ENCODE results near the gene ATP23.

ATP23 gene

GRCh38 chr12:57985685-57986084 lies 44.3 kb downstream of the ATP23 start:
- Histone ChIP-seq H3K27ac (replicated peaks) (peak overlapping the region; percentile 42), H3K4me3 (replicated peaks; ENCODE audit: insufficient read depth, low read length) (no peak overlapping the region), H3K27me3 (ENCODE audit: insufficient read depth, poor library complexity, severe bottlenecking) (no peaks in the 10 kb centered on the region)
- DNase-seq (ENCODE audit: low read depth in 1 of 2, low spot score in 1 of 2): peak in 1 of 2 experiments; percentile 15
- TF ChIP-seq SPI1 (IDR thresholded peaks at IDR 0.05; ENCODE audit: borderline replicate concordance, low read depth) (no peak), POLR2AphosphoS5 (IDR thresholded peaks at IDR 0.05; ENCODE audit: low read depth) (no peak), CTCF (IDR thresholded peaks at IDR 0.05; ENCODE audit: insufficient read depth, low read length) (no peak), GABPA (IDR thresholded peaks at IDR 0.05; ENCODE audit: low read depth) (no peak), REST (IDR thresholded peaks at IDR 0.05; ENCODE audit: insufficient replicate concordance, low read depth) (no peak)

- Histone ChIP-seq H3K27ac (replicated peaks) (no peak overlapping the region), H3K27me3 (ENCODE audit: insufficient read depth, poor library complexity, severe bottlenecking) (no peaks in the 10 kb centered on the region), H3K4me3 (replicated peaks; ENCODE audit: insufficient read depth, low read length) (no peak overlapping the region)
- TF ChIP-seq REST (IDR thresholded peaks at IDR 0.05; ENCODE audit: insufficient replicate concordance, low read depth) (no peak), CTCF (IDR thresholded peaks at IDR 0.05; ENCODE audit: insufficient read depth, low read length) (no peak), POLR2AphosphoS5 (IDR thresholded peaks at IDR 0.05; ENCODE audit: low read depth) (no peak), SPI1 (IDR thresholded peaks at IDR 0.05; ENCODE audit: borderline replicate concordance, low read depth) (no peak), GABPA (IDR thresholded peaks at IDR 0.05; ENCODE audit: low read depth) (no peak)
- DNase-seq (ENCODE audit: low read depth in 1 of 2, low spot score in 1 of 2): no peak
These were observed 48.5 kb downstream of the ATP23 start for GRCh38 chr12:57989838-57990237.

GRCh38 chr12:57990241-57990883 lies 49.0 kb downstream of the ATP23 start:
- no peak overlapping the region for H3K4me3 ChIP-seq (replicated peaks; ENCODE audit: insufficient read depth, low read length)
- TF ChIP-seq REST (IDR thresholded peaks at IDR 0.05; ENCODE audit: insufficient replicate concordance, low read depth) (no peak), GABPA (IDR thresholded peaks at IDR 0.05; ENCODE audit: low read depth) (no peak), SPI1 (IDR thresholded peaks at IDR 0.05; ENCODE audit: borderline replicate concordance, low read depth) (peak; percentile 38; the same call in 1 of the 2 replicates)
- DNase-seq (ENCODE audit: low read depth in 1 of 2, low spot score in 1 of 2): no peak

More at GRCh38 chr12:57990241-57990883, 49.0 kb downstream of the ATP23 start:
- Histone ChIP-seq H3K27me3 (ENCODE audit: insufficient read depth, poor library complexity, severe bottlenecking) (no peaks in the 10 kb centered on the region), H3K27ac (replicated peaks) (no peak overlapping the region)
